GM20000 (cell line): ENCODE results near the gene FAM171A1.
"Not testable (repeated sequence)": the region's sequence is repeated elsewhere in the genome, so short reads cannot be mapped to it uniquely, and the experiment has no call there.

Experiments
- DNase-seq: peaks from one replicate; pipeline ENCODE4 v3.0.0; 2012; ENCODE audit warnings: low spot score
- TF ChIP-seq, protein P1 (sequence below): IDR thresholded peaks from 2 replicates; pipeline ENCODE4 v1.5.1; 2012; ENCODE audit warnings: mild to moderate bottlenecking, control low read depth; ENCODE audit errors: extremely low read depth, missing control alignments

Gene FAM171A1

DNA sequence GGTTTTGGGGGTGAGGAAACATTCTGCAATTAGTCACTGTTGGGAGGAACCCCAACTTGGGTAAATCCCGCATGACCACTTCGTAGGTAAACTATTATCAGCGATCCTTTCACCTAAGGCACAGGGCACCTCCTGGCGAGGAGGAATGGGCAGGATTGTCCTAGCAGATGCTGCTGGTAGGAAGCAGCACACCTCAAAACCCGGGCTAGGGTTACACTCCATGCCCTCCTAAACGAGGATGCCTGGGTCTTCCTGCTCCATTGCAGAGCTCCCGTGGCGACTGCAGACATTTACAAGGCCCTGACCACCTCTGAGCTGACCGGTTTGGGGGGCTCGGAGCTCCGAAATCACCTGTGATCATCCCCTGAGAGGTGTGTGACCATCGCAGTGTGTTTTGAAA, 92.3 kb downstream of the FAM171A1 start:
- DNase-seq: no peak
- TF ChIP-seq, protein P1, sequence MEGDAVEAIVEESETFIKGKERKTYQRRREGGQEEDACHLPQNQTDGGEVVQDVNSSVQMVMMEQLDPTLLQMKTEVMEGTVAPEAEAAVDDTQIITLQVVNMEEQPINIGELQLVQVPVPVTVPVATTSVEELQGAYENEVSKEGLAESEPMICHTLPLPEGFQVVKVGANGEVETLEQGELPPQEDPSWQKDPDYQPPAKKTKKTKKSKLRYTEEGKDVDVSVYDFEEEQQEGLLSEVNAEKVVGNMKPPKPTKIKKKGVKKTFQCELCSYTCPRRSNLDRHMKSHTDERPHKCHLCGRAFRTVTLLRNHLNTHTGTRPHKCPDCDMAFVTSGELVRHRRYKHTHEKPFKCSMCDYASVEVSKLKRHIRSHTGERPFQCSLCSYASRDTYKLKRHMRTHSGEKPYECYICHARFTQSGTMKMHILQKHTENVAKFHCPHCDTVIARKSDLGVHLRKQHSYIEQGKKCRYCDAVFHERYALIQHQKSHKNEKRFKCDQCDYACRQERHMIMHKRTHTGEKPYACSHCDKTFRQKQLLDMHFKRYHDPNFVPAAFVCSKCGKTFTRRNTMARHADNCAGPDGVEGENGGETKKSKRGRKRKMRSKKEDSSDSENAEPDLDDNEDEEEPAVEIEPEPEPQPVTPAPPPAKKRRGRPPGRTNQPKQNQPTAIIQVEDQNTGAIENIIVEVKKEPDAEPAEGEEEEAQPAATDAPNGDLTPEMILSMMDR: no peak

DNA sequence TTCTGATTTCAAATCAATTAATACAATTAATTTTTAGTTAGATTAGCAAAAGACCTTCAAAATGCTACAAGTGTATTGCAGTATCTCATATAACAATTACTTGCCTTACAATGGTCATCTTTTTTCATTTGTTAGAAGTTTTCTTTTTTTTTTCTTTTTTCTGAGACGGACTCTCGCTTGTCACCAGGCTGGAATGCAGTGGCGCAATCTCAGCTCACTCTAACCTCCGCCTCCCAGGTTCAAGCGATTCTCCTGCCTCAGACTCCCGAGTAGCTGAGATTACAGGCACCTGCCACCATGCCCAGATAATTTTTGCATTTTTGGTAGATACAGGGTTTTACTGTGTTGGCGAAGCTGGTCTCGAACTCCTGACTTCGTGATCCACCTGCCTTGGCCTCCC, 95.0 kb downstream of the FAM171A1 start:
- not testable (repeated sequence) for DNase-seq

DNA sequence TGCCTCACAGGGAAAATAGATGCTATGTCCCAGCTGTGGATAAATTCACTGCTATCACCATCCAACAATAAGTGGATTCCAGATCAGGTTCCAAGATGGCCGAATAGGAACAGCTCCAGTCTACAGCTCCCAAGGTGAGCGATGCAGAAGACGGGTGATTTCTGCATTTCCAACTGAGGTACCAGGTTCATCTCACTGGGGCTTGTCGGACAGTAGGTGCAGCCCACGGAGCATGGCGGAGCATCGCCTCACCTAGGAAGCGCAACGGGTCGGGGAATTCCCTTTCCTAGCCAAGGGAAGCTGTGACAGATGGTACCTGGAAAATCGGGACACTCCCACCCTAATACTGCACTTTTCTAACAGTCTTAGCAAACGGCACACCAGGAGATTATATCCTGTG, 101.3 kb downstream of the FAM171A1 start:
- not testable (repeated sequence) for DNase-seq

DNA sequence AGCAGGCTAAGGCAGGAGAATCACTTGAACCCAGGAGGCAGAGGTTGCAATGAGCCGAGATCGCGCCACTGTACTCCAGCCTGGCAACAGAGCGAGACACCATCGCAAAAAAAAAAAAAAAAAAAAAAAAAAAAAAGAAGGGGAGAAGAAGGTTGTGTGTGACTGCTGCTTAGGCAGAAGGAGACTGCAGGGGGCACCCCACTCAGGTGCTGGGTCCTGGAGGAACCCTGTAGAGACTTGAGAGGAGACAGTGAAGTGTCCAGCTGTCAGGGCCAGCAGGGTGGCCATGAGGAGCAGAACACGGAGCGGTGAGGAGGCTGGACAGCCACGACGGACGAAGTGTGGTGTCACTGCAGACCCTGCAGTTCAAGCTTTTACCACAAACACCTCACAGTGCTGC, 103.6 kb downstream of the FAM171A1 start:
- DNase-seq: no peak
- TF ChIP-seq, protein P1: no peak

DNA sequence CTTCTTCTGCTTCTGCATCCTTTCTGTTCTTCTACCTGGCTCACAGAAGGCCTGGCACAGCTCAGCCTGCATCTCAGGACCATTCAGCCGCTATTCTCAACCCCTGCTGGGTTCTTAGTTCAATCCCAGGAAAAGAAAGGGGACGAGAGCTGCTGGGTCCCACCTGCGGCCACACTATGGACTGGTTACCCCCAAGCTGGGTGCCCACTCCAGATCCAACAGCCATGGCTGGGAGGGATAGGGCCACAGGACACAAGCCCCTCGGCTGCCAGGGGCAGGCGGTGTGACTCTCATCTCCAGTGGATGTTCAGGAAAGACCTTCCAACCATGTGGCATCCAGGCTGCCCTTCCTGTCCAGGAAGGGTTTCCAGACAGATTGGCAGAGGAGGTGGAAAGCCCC, 105.0 kb downstream of the FAM171A1 start:
- TF ChIP-seq, protein P1: no peak
- DNase-seq: no peak

DNA sequence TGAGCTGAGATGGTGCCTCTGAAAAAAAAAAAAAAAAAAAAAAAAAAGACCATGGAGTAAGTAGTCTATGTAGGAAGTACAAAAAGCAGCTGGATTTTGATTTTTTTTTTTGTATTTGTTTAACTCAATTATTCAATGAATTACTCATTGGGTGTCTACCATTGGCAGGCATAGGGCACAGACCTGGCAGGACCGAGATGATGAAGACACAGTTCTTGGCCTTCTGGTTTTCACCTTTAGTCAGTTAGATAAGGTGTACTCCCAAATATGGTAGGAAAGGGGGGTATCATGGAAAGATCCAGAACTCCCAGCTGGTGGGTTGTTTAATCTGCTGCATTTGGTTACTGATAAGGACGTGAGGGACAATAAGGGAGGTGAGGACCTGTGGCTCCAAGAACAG, 105.5 kb downstream of the FAM171A1 start:
- no peak for DNase-seq
- TF ChIP-seq, protein P1: no peak

DNA sequence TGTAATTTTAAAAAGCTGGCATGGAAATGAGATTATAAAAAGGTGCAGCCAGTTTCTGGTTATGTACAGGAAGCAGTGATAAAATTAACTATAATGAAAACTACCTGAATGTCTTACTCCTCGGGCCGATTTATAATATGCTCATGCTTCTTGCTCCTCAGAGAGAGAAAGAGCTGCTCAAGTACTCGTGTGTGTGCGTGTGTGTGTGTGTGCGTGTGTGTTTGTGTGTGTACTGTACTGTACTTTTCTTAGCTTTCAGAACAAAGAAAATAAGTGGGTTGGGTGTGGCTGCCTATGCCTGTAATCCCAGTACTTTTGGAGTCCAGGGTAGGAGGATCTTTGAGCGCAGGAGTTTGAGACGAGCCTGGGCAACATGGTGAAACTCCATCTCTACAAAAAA, 106.0 kb downstream of the FAM171A1 start:
- DNase-seq: no peak
- TF ChIP-seq, protein P1: no peak

DNA sequence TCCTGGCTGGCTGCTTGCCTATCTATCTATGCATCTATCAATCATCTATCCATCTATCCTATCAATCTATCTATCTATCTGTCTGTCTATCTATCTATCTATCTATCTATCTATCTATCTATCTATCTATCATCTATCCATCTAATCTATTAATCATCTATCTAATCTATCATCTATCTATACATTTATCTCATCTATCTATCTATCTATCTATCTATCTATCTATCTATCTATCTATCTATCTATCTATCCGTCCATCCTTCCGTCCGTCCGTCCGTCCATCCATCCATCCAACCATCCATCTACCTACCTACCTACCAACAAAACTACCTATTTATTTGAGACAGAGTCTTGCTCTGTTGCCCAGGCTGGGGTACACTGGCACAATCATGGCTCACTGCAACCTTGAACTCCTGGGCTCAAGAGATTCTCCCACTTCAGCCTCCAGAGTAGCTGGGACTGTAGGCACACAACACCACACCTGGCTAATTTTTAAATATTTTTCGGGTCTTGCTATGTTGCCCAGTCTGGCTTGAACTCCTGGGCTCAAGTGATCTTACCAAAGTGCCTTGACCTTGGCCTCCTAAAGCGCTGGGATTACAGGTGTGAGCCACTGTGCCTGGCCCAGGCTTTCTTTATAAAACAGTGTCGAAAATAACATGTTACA, 107.3 kb downstream of the FAM171A1 start:
- TF ChIP-seq, protein P1: no peak
- no peak for DNase-seq
